C1 segment of cervical spinal cord (tissue), 14 donors: ENCODE data around the gene SLC1A5.

Experiments
- DNase-seq, 14 donors: peaks; one replicate each; lab custom pipeline; 2025; lab: John Stamatoyannopoulos, UW

SLC1A5 gene

DNA sequence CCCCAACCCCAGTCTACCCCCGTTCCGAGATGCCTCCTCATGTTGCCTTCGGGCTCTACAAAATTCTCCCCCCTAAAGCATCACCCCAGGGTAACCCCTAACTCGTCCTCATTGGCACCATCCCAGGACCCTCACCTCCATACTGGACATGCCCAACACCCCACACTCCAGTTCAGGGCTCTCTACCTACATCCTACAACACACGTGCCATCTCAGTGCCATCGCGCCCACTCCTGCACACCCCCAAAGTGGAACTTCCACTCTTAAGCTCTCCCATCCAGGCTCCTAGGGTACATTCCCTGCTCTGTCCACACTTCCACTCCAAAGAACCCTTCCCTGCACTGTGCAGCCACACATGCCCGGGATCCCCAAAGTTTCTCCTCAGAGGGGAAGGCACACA, 43.4 kb downstream of the SLC1A5 start:
- no peak for DNase-seq

DNA sequence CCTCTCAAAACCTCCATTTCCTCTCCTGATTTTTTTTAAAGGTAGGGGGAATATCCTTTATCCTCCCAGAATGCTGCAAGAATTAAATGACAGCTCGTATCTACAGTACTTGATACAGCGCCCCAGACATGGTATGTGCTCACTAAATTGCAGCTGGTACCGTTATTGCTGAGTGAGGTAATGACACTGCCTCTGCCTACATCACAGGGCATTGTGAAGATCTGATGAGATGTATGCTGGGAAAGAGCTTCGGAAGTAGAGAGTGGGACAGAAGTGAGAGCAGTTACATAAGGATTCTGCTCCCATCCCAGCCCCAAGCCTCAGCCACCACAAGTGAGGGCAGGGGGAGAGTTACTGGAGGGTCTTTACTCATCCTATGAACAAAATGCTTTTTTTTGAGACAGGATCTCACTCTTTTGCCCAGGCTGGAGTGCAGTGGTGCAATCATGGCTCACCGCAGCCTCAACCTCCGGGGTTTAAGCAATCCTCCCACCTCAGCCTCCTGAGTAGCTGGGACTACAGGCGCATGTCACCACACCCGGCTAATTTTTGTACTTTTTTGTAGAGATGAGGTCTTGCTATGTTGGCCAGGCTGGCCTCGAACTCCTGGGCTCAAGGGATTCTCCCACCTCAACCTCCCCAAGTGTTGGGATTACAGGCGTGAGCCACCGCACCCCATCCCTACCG, 44.2 kb downstream of the SLC1A5 start:
- DNase-seq, result no peak

DNA sequence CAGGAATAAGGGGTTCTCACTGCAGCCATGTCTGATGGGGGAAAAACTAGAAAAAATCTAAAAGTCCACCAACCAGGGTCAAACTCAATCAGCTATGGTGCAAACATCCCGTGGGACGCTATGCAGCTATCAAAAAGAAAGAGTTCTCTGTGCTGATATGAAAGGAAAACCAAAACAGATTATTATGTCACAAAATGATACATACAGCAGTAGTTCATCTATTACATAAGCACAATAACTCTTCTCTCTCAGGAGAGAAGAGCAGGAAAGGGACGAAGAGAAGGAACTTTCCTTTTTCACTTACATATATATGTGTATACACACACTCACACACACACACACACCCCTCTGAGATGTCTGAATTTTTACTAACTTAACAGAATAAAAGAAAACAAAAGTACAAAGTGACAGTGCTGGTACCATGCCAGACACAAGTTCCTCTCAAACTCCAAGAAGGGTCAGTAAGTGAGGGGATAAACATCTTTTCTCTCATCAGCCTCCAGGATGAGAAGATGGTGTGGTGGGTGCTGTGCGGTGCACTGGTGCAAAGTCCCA, 45.4 kb downstream of the SLC1A5 start:
- DNase-seq, result no peak

DNA sequence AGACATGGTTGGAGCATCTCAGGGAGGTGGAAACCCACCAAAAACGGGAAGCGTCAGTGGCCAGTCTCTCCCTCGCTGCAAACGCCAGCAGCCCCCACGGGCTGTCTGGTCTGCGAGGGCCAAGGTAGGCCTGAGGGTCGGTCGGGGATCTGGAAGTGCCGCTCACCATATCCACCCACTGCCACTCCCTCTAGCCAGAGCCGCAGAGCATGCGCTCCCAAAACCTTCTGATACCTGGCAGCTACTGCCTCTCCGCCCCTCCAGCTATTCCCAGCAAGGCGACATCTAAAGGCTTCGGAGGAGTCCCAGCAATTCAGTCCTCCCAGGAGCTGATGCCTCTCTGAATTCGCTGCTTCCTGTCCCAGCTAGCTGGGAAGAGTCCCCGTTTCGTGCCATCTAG, 46.9 kb downstream of the SLC1A5 start:
- no peak for DNase-seq

DNA sequence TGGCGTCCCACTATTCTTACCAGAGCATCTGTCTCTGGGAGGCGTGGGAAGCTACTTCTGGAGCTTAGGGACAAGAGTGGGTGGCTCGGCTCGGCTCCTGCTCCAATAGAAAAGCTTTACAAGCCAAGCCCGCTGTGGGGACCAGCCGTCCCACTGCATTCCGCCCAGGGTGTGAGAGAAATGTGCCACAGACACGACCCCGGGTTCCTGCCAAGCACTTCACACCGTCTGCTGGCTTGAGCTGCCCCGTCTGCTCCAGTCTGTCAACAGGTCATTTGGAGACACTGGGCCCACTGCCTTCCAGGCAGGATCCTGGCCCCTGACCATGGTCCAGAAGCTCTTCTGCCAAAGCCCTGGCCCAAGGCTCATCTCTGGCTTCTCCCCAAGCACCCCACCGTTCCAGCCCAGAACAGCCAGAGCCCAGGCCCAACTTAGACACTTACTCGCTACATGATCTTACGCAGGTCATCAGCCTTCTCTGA, 49.1 kb downstream of the SLC1A5 start:
- DNase-seq, result peak in 10 of 14 donors; percentile 14 to 95 (median 43)

DNA sequence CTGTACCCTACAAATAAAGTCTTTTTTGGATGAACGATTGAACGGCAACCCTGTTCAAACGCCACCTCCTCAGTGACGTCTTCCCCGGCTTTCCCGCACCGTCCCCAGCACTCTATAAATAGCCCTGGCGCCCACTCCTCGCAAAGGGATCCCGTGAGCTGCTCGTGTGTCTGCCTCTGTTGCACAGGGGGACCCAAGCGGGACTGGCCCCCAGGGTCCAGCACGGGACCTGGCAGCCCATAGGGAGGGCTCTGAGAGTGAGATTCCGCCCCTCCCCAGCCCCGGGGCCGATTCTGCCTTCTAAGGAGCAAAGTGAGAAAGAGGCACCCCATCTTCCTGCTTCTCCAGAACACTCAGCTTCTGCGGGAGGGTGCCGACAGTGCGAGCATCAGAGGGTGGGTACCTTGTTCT, 50.6 kb downstream of the SLC1A5 start:
- DNase-seq, result no peak

DNA sequence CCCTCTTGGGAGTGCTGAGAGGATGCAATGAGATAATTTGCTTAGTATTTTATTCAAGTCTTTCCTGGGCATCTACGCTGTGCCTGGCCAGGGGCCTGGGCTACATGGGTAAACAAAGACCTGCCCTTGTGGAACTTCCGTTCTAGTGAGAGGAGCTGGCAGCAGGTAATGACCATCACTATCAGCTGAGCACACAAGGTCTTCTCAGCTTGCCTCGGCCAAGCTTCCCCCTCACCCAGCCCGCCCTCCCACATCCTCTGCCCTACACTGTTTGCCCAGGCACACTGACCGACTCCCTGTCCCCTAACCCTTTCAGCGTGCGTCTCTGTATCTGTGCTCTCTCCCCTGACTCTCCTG, 51.1 kb downstream of the SLC1A5 start:
- DNase-seq, result no peak

DNA sequence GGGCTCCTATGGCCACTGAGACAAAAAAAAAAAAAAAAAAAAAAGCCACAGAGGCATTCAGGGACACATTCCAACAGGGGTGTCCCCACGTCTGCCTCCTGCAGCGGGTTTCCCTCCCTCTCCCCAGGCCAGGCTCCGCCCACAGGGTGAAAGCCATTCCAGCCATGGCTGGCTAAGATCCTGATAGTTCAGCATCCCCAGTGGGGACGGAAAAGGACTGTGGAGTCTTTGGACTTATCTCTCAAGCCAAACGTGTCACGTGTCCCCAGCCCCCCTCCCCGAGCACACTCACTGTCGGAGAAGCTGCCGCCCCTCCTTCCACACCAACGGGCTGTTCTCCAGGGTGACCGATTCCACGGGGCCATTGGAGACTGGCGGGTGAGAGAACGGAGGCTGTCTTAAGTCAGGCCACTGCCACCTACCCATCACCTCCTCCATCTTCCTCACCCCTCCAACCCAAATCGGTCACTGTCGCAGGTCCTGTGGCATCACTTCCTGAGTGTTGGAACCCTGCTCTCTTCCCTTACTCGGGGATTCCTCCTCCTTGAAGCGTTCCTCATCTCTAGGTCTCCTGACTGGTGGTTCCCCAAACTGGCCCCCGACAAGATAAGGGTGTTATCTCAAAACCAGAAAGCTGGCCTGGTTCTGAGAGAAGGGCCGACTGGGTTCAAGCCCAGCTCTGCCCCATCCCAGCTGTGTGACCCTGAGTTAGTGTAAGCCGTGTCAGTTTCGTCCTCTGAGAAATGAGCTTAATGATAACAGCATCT, 51.7 kb downstream of the SLC1A5 start:
- DNase-seq, result no peak

DNA sequence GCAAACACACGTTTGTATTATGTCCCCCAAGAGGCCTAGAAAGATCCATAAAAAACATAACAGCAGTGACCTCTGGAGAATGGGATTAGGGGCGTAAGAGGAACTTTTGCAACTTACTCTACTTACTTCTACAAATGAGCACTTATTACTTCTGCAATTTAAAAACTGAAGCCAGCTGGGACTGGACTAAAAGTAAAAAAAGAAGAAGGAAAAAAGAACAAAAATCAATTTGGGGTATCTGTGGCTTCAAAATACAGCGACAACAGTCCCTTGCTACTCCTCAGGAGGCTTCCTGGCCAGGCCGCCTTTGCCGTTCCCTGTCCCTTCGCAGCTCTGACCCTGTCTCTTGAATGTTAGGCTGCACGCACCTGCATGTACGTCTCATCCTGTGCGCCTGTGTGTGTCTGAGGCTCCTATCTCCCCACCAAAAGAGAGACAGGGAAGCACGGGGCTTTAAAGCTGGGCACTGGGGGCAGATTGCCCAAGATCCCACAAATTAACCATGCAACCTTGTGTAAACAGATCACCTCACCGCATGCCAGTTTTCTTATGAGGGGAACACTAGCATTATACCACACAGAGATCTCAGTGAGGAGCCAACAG, 54.6 kb downstream of the SLC1A5 start:
- no peak for DNase-seq

DNA sequence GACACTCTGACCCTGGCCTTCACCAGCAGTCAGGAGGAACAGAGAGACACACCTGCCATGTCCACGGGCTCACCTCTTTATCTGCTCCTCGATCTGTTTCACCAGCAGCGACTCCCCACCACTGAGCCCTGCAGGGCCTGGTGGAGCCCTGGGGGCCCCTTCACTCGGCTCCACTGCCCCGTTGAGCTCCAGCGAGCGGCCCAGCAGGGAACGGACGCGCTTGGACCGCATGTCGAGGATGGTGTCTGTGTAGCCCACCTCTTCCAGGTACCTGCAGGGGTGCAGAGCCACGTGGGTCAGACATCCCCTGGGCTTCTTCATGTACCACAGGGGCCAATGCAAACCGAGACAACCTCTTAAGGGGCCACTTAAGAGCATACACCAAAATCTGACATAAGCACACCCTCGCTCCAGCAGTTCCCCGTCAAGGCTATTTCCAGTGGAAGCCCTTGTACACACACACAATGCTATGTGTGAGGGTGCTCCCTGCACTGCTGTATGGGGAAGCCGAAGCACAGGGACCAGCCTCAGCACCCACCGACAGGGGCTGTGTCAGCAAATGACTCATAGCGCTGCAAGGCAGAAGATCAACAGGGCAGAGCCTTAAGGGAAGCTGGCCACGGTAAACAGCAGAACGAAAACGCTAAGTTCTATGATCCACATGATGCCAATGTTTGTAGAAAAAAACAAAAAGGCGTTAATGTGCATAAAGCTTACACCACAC, 55.3 kb downstream of the SLC1A5 start:
- DNase-seq, result peak in 4 of 14 donors; percentile 6 to 24 (median 10)

DNA sequence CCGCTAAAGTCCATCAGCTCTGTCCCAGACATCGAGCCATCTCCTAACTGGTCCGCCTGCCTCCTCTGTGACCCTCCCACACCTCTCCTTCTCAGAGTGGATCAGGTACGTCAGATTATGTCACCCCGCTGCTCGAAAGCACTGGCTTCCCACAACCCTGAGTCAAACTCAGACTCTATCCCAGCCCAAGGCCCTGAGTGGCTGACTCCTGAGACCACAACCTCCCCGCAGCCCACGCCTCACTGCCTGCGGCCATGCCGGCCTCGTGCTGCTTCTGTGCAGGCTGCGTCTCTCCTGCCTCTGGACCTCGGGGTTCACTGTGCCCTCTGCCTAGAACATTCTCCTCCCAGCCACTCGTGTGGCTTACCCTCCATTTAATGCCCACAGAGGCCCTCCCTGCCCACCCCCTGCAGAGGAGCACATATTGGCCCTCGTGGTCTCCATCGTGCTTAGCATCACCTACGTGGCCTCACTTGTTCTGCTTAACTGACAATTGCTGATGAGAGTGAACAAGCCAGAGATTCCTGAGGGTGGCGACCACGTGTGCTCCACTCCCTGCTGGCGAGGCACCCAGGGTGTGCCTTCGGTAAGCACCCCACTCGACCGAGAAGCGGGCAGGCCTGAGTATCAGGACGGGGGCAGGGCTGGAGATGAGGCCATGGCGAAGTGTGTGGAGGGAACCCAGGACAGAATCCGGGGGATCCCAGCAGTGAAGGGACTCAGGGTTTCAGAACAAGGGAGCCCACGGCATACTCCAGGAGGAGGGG, 56.0 kb downstream of the SLC1A5 start:
- no peak for DNase-seq

DNA sequence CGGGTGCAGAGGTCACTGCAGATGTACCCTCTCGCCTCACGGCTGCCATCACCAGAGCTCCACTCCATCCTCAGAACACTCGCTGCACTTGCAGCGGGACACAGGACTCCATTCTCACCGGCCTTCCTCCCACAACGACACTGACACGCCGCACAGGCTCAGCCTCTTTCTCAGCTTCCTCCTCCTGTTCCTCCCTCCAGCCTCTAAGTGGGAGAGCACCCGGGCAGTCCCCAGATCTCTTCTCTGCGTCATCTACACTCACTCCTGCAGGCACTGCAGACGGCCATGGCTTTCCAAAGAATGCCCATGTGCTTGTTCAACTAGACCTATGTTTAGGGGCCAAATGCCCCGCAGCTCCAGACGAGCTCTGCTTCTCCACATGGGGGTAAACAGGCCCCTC, 56.8 kb downstream of the SLC1A5 start:
- DNase-seq, result no peak

DNA sequence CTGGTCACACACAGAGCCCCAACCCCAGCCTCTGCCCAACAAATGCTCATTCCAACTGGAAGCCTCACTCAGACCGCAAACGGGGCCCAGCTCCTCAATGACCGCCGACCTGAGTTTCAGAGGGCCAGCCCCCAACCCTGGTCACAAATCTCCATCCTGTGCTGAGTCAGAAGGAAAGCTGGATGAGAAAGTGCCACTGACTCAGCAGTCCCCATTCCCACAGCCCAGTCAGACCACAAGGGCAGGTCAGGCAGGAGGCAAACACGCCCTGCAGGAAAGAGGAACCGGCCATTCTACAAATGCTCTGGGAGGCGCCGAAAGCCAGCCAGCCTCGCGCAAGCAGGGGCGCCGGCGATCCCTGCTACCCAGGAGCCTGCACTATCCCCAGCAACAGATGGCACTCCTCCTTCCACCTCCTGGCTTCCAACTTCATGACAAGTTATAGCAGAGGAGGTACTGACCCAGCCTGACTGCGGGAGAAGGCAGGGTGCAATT, 57.3 kb downstream of the SLC1A5 start:
- peak in 1 of 14 donors; percentile 18 for DNase-seq

DNA sequence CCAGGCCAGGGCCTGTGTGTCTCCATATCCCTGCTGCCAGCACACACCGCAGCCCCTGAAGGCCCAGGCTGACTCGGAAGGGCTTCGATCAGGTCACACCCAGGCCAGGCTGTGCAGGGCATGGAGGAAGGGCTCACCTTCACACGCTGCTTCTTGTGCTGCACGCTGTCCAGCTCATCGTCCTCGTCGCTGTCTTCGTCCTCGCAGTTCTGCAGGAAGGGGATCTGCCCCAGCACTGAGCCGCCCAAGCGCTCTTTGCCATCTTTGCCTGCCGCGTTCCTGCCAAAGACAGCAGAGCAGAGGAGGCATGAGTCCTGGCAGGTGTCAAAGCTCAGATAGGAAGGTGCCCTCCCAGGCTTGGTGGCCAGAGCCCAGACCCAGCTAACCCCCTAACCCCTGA, 57.8 kb downstream of the SLC1A5 start:
- DNase-seq, result no peak

DNA sequence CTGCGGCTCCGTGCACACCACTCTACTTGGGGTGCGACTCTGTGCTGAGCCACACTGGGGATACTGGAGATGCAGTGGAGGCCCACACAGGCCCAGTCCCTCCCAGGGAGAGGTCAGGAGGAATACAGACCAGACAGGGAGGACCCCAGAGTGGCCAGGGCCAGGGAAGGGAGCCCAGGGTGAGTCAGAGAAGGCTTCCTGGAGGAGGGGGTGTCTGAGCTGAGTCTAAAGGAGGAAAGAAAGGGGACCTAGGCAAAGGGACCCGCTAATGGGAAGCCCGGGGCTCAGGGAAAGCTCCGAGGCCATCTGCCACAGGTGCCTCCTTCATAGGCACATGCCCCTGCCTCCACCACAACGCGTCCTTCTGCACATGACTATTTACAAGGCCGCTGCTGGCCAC, 58.2 kb downstream of the SLC1A5 start:
- no peak for DNase-seq

DNA sequence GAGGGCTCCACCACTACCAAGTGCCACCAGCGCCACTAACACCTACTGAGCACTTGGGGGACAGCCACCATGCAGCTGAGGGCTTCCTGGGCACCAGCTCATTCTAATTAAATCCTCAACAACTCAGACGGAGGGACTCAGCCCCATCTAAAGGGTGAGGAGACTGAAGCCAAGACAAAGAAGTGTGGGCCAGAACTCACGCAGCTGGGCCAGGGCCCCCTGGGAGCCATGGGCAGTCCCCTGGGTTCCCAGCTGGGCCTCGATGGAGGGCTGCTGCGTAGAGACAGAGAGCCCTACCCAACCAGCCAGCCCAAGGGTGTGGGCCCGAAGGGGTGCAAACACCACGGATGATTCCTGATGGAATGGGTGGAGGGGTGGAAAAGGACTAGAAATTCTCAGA, 58.7 kb downstream of the SLC1A5 start:
- DNase-seq, result no peak

DNA sequence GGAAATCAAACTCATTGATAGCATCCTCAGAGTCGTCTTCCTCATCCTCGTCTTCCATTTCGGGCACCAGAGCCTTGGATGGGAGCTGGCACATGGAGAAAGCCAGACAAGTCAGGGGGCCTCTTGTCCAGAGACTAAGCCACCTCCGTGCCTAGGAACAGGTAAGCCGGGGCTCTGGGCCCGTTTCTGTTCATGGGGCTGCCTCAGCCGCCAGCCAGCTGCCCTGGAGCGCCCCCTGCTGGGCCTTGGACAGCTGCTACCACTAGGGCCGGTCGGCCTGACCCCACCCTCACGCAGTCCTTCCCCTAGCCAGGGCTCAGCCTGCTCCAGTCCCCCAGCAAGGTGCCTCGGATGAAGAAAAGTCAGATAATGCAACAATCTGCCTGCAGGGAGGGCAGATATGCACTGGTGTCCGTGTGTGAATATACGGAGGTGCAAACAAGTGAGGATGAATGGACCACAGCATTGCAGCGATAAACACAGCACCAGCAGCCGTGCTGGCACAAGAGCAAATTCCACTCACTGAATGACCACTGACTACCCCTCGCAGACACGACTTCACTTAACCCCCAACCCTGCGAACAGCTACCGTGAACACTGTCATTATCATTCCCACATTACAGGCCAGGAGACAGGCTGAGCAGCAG, 59.6 kb downstream of the SLC1A5 start:
- peak in 8 of 14 donors; percentile 9 to 70 (median 36) for DNase-seq

DNA sequence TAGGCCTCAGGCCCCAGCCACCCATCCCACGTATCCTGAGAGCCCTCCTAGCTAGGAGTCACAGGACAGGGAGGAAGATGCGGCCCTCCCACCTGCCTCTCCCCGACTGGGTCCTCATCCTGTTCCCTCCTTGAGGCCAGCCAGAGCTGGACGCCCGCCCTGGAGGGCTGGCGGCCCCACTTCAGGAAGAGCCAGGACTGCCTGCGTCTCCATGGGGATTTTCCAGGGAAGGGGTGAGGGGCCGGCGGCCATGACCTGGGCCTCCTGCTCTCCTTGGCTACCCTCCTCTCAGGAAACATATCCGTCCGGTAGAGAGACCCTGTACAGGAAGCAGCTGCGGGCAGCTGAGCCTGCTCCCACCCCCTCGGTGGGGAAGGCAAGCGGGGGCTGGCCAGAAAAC, 60.2 kb downstream of the SLC1A5 start:
- peak in 1 of 14 donors; percentile 8 for DNase-seq

DNA sequence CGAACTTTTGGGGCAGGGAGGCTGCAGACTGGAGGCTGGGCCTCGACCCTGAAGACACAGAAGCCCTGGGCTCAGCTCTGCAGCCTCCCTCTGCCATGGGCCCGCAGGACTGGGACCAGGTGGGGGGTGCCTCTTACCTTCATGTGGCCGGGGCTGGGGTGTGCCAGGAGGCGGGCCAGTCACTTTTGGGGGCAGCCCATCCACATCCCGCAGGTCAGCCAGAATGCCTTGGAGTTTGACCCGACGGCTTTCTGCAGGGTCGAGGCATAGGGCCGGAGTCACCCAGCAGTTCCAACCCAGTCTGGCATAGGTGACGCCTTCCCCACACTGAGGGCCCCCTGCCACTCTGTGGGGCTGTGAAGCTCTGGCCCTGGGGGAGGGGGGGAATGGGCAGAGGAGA, 60.6 kb downstream of the SLC1A5 start:
- DNase-seq, result no peak

DNA sequence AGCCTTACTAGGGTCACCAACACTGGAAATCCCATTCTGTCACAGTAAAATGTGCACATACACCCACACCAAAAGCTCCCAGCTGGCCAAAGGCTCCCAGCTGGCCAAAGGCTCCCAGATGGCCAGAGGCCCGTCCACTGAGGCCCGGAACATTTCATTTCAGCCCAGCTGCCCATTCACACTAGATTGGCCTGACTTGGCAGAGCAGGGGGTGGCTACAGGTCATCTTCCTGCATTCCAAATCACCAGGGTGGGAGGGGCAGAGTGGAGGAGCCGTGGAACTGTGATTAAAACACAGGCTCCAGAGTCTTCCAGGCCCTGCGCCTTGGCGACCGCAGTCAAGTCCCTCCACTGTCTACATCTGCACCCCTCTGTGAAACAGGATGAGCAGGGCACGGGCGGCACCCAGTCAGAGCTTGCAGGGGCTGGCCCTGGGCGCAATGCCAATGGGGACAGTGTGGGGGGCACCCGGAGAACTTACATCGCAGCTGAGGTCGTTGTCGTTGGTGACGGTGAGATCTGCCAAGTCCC, 61.4 kb downstream of the SLC1A5 start:
- DNase-seq, result no peak
